ACC112 (cell line): ENCODE results near the gene RIMOC1.

Experiments used
- H2AFZ ChIP-seq: fragments of 200-600 bp; sonication (generic); one replicate; pipeline ENCODE4 v1.6.0; 2017; ENCODE audit warnings: antibody characterized with exemption, low read length; ENCODE audit not compliant: unreplicated experiment
- H3K27ac ChIP-seq: fragments of 200-600 bp; sonication (generic); 2 replicates; pipeline ENCODE4 v1.5.1; 2014; ENCODE audit warnings: low read depth, mild to moderate bottlenecking, antibody characterized with exemption, low read length, moderate library complexity
- H3K27me3 ChIP-seq: fragments of 200-600 bp; sonication (generic); 2 replicates; pipeline ENCODE4 v1.6.1; 2014; ENCODE audit warnings: mild to moderate bottlenecking, antibody characterized with exemption, low read length, moderate library complexity, mixed read lengths; ENCODE audit not compliant: insufficient read depth
- H3K36me3 ChIP-seq: fragments of 200-600 bp; sonication (generic); 2 replicates; pipeline ENCODE4 v1.6.1; 2016; ENCODE audit warnings: mild to moderate bottlenecking, antibody characterized with exemption, low read length, moderate library complexity, mixed read lengths; ENCODE audit not compliant: insufficient read depth
- H3K4me1 ChIP-seq: fragments of 200-600 bp; sonication (generic); one replicate; pipeline ENCODE4 v1.6.1; 2016; ENCODE audit warnings: low read length, mixed read lengths; ENCODE audit not compliant: insufficient read depth, unreplicated experiment, control insufficient read depth
- H3K4me3 ChIP-seq: fragments of 200-600 bp; sonication (generic); 2 replicates; pipeline ENCODE4 v1.5.1; 2014; ENCODE audit warnings: mild to moderate bottlenecking, low read depth, low read length
- H3K79me2 ChIP-seq: fragments of 200-600 bp; sonication (generic); one replicate; pipeline ENCODE4 v1.6.0; 2016; ENCODE audit warnings: low read length; ENCODE audit not compliant: control insufficient read depth, unreplicated experiment, insufficient read depth

The RIMOC1 gene

DNA sequence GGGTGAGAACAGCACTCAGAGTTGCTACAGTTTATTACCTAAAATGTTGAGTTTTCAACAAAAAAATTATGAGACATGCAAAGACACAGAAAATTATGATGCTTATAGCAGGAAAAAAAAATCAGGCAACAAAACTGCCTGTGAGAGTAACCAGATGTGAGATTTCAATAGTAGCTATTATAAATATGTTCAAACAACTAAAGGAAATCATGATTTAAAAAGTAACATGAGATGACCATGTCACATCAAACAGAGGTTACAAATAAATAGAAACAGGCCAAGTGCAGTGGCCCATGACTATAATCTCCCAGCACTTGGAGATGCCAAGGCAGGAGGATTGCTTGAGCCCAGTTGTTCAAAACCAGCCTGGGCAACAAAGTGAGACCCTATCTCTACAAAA lies 12.1 kb upstream of the RIMOC1 start:
- H2AFZ ChIP-seq, result no peak overlapping the region
- no peaks in the 10 kb centered on the region for H3K79me2 ChIP-seq
- no peaks in the 10 kb centered on the region for H3K36me3 ChIP-seq
- H3K4me1 ChIP-seq, result no peaks in the 10 kb centered on the region
- H3K27me3 ChIP-seq, result peaks cover 28% of the 10 kb centered on the region
- no peak overlapping the region for H3K4me3 ChIP-seq
- H3K27ac ChIP-seq, result no peak overlapping the region

DNA sequence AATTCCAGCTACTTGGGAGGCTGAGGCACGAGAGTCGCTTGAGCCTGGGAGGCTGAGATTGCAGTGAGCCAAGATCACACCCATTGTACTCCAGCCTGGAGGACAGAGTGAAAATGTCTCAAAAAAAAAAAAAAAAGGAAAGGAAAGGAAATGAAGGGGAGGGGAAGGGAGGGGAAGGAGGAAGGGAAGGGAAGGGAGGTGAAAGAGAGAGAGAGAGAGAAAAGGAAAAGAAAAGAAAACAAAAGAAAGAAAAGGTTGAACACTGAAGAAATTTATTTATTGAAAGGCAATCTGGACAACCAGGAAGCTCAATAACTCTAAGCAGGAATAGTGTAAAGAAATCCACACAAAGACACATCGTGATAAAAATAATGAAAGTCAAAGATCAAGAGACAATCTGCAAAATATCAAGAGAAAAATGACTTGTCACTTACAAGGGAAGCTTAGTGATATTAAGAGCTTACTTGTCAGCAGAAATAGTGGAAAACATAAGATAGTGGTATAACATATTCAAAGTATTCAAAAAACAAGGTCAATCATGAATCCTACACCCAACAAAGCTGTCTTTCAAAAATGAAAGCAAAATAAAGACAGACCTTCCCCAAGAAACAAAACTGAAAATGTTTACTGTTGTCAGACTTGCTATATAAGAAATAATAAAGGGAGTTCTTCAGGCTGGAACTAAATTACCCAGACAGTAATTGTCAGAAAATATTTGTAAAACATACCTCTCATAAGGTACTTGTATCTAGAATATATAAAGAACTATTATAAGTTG lies 10.9 kb upstream of the RIMOC1 start:
- H3K4me1 ChIP-seq, result no peaks in the 10 kb centered on the region
- H2AFZ ChIP-seq, result peak overlapping the region; percentile 93
- H3K79me2 ChIP-seq, result no peaks in the 10 kb centered on the region
- no peaks in the 10 kb centered on the region for H3K36me3 ChIP-seq
- no peak overlapping the region for H3K27ac ChIP-seq
- H3K27me3 ChIP-seq, result peaks cover 29% of the 10 kb centered on the region
- peak overlapping the region; percentile 48 for H3K4me3 ChIP-seq

DNA sequence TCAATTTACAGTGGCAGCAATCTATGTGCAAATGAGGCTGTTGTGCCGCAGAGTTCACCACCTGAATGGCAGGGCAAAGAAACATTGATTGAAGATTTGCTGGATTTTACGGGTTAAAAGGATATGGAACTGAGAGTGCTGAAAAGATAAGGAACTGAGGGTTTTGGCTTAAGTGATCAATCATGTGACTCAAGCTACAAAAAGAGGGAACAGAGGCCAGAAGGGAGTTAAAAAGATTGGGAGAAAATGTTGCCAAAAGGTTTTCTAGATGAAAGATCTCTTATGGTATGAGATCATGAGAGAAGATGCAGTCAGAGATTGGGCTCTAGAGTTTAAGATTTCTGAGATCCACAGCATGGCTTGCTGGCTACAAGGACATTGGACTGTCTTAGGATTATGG lies 7.9 kb upstream of the RIMOC1 start:
- Histone ChIP-seq H3K27me3 (peaks cover 29% of the 10 kb centered on the region), H3K79me2 (no peaks in the 10 kb centered on the region), H2AFZ (no peak overlapping the region)

DNA sequence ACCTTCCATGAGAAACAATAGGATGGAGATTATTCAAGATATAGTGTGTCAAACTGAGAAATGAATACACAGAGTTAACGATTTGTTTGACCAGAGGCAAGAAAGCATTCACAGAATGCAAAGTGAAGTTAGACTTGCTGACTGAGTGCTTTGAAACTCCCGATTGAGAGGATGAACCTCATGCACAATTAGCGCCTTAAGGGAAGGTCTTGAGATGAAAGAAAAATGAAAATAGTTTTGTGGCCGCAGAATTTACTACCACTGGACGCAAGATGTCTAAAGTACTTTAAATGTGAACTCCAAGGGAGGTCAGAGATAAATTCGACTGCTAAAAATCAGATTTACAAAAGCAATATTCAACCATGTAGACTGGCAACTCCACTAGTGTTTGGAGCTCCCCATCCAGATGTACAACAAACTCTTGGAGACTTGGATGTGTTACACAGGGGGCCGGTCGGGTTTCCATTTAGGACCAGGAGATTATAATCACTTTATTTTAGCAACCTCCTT lies 707 bp upstream of the RIMOC1 start:
- H3K79me2 ChIP-seq, result peaks cover 25% of the 10 kb centered on the region
- H3K36me3 ChIP-seq, result no peaks in the 10 kb centered on the region
- peaks cover 30% of the 10 kb centered on the region for H3K4me1 ChIP-seq
- no peaks in the 10 kb centered on the region for H3K27me3 ChIP-seq
- peak overlapping the region; percentile 96 for H3K4me3 ChIP-seq
- H3K27ac ChIP-seq, result peak overlapping the region; percentile 51
- peak overlapping the region; percentile 81 for H2AFZ ChIP-seq

More for the DNA sequence above, 7.9 kb upstream of the RIMOC1 start:
- Histone ChIP-seq H3K4me3 (no peak overlapping the region), H3K36me3 (no peaks in the 10 kb centered on the region), H3K4me1 (no peaks in the 10 kb centered on the region), H3K27ac (no peak overlapping the region)

- H3K36me3 ChIP-seq, result peaks cover 8% of the 10 kb centered on the region
- no peak overlapping the region for H2AFZ ChIP-seq
- H3K27ac ChIP-seq, result no peak overlapping the region
- peak overlapping the region; percentile 13; the same call in 1 of the 2 replicates for H3K4me3 ChIP-seq
- peaks cover 35% of the 10 kb centered on the region for H3K4me1 ChIP-seq
- no peaks in the 10 kb centered on the region for H3K27me3 ChIP-seq
- H3K79me2 ChIP-seq, result peaks cover 25% of the 10 kb centered on the region
Measured at GRCh38 chr5:41906151-41906550, 2.0 kb downstream of the RIMOC1 start.

DNA sequence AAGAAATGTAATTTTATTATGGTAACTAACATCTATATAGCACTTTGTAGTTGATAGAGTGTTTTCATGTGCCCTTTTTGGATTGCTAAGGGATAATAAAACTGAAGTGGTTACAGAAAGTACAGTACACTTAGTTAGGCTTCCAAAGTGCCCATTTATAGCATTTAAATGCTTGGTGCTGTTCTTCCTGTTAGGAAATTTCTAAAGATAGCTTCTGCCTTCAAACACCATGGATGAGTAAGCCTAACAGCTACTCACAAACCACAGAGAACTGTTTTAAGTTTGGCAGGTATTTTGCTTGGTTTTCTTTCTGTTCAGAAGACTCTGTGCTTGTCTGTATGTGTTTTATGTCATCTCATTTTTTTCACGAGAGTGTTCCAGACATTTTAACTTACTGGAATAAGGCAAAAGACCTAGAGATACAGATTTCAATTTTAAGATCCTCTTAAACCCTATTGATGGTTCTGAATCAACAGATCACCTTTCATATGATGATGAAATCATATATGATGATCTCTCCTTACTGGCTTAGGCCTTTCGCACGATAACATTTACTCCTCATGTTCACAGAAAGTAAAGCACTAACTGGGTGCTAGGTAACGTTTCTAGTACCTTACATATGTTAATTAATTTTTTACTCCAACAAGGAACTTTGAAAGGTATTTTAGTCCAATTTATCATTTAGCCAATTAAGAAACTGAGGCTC lies 4.4 kb downstream of the RIMOC1 start:
- H3K27ac ChIP-seq, result peak overlapping the region; percentile 28
- peaks cover 25% of the 10 kb centered on the region for H3K79me2 ChIP-seq
- peaks cover 20% of the 10 kb centered on the region for H3K36me3 ChIP-seq
- H3K4me1 ChIP-seq, result peaks cover 32% of the 10 kb centered on the region
- no peak overlapping the region for H2AFZ ChIP-seq
- H3K4me3 ChIP-seq, result no peak overlapping the region
- no peaks in the 10 kb centered on the region for H3K27me3 ChIP-seq

GRCh38 chr5:41918105-41918504 lies 14.0 kb downstream of the RIMOC1 start:
- H3K27me3 ChIP-seq, result no peaks in the 10 kb centered on the region
- no peak overlapping the region for H3K4me3 ChIP-seq
- no peaks in the 10 kb centered on the region for H3K79me2 ChIP-seq
- H3K27ac ChIP-seq, result no peak overlapping the region
- H2AFZ ChIP-seq, result no peak overlapping the region
- peaks cover 5% of the 10 kb centered on the region for H3K4me1 ChIP-seq
- H3K36me3 ChIP-seq, result peaks cover 41% of the 10 kb centered on the region

GRCh38 chr5:41921166-41921565 lies 17.0 kb downstream of the RIMOC1 start:
- H3K27me3 ChIP-seq, result no peaks in the 10 kb centered on the region
- peaks cover 2% of the 10 kb centered on the region for H3K79me2 ChIP-seq
- H3K4me1 ChIP-seq, result peaks cover 15% of the 10 kb centered on the region
- H3K27ac ChIP-seq, result no peak overlapping the region
- H3K4me3 ChIP-seq, result no peak overlapping the region
- peaks cover 24% of the 10 kb centered on the region for H3K36me3 ChIP-seq
- no peak overlapping the region for H2AFZ ChIP-seq

GRCh38 chr5:41921874-41922273 lies 17.7 kb downstream of the RIMOC1 start:
- Histone ChIP-seq H3K36me3 (peaks cover 22% of the 10 kb centered on the region; the same call in 1 of the 2 replicates), H3K79me2 (peaks cover 2% of the 10 kb centered on the region), H3K4me3 (no peak overlapping the region), H3K27ac (no peak overlapping the region), H3K27me3 (no peaks in the 10 kb centered on the region), H3K4me1 (peaks cover 15% of the 10 kb centered on the region), H2AFZ (no peak overlapping the region)

DNA sequence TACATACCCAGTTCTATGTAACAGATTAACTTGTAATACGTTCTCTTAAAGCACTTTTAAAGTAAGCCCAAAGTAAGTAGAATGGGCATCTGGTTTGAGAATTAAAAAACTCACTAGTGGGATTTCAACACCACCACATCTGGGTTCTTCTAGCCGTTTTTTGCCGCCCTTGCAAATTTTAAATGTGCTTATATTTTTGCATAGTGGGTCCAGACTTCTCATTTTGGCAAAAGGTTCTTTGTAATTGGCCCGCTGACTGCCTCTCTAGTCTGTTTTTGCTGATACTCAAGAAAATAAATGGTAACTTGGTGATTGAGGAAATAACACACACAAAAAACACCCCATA lies 20.4 kb downstream of the RIMOC1 start:
- H3K4me1 ChIP-seq, result peaks cover 15% of the 10 kb centered on the region
- H3K36me3 ChIP-seq, result peaks cover 12% of the 10 kb centered on the region; the same call in 1 of the 2 replicates
- no peaks in the 10 kb centered on the region for H3K27me3 ChIP-seq
- peak overlapping the region; percentile 91 for H3K4me3 ChIP-seq
- H3K27ac ChIP-seq, result peak overlapping the region; percentile 78
- H2AFZ ChIP-seq, result peak overlapping the region; percentile 98
- H3K79me2 ChIP-seq, result peaks cover 2% of the 10 kb centered on the region
